Left ventricle myocardium inferior (tissue), 1 donor: ENCODE measurements around the gene CST3. TPM values are rescaled to one million over a fixed set of nuclear protein-coding genes. Genes with fewer than 3 reads are reported as not detected.

Source experiments
- DNase-seq: peaks from one replicate; pipeline ENCODE4 v3.0.0-alpha.2; 2020
- H3K27ac ChIP-seq: fragments of 200-600 bp; replicated peaks from 2 replicates; pipeline ENCODE4 v1.8.0; 2021
- H3K27me3 ChIP-seq: fragments of 200-600 bp; 2 replicates; pipeline ENCODE4 v1.8.0; 2021; ENCODE audit warnings: low read depth
- H3K36me3 ChIP-seq: fragments of 200-600 bp; 2 replicates; pipeline ENCODE4 v1.8.0; 2021
- H3K4me1 ChIP-seq: fragments of 200-600 bp; 2 replicates; pipeline ENCODE4 v1.8.0; 2021
- H3K4me3 ChIP-seq: fragments of 200-600 bp; 2 replicates; pipeline ENCODE4 v1.8.0; 2021; ENCODE audit warnings: mild to moderate bottlenecking, moderate library complexity
- H3K9me3 ChIP-seq: fragments of 200-600 bp; replicated peaks from 2 replicates; pipeline ENCODE4 v1.8.0; 2021
- intact Hi-C: fragments of 100-400 bp; cut with micrococcal nuclease; formaldehyde crosslinking; loops from one replicate; pipeline ENCODE4 v1.11.0; 2022
- total RNA-seq: library from RNA; stranded (reverse); fragmentation: NEBNext Ultra II Directional; extraction: Animal tissue kit (Norgen Biotek cat#: 25700); gene quantifications from one replicate; pipeline ENCODE4 v1.2.1, GENCODE V29; 2021
- TF ChIP-seq, protein P1 (sequence below): fragments of 200-600 bp; IDR thresholded peaks from 2 replicates; pipeline ENCODE4 v1.8.0; 2021; ENCODE audit warnings: antibody characterized with exemption, mild to moderate bottlenecking, borderline replicate concordance
- donor health status: DM: no; HTN: yes; CAD: no; lungs with severe emphysema.

CST3 gene
- total RNA-seq, 1 donor from 2014 or later, result 576 TPM

DNA sequence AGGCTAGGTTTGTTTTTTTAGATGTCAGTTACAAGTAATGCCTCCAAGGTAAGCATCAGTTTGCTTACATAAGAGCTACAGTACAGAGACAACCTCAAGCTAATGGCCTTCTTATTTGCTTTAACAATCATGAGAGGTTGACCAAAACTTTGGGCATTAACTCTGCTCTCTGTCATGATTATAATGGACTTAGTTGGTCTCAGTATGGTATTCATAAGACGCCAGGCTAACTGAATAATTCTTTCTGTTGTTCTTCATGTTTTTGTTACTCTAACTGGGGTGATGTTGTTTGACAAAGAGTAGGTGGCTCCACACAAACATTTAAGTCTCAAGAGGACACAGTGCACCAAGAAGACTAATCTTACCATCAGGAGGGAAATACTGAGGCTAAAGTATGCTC, 41.8 kb downstream of the CST3 start:
- Histone ChIP-seq H3K4me3 (no peak overlapping the region), H3K36me3 (no peaks in the 10 kb centered on the region), H3K27ac (no peak overlapping the region), H3K4me1 (no peaks in the 10 kb centered on the region), H3K27me3 (no peaks in the 10 kb centered on the region), H3K9me3 (no peaks in the 10 kb centered on the region)
- intact Hi-C loops, result no loop called here
- no peak for DNase-seq
- TF ChIP-seq, protein P1, sequence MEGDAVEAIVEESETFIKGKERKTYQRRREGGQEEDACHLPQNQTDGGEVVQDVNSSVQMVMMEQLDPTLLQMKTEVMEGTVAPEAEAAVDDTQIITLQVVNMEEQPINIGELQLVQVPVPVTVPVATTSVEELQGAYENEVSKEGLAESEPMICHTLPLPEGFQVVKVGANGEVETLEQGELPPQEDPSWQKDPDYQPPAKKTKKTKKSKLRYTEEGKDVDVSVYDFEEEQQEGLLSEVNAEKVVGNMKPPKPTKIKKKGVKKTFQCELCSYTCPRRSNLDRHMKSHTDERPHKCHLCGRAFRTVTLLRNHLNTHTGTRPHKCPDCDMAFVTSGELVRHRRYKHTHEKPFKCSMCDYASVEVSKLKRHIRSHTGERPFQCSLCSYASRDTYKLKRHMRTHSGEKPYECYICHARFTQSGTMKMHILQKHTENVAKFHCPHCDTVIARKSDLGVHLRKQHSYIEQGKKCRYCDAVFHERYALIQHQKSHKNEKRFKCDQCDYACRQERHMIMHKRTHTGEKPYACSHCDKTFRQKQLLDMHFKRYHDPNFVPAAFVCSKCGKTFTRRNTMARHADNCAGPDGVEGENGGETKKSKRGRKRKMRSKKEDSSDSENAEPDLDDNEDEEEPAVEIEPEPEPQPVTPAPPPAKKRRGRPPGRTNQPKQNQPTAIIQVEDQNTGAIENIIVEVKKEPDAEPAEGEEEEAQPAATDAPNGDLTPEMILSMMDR, result no peak

DNA sequence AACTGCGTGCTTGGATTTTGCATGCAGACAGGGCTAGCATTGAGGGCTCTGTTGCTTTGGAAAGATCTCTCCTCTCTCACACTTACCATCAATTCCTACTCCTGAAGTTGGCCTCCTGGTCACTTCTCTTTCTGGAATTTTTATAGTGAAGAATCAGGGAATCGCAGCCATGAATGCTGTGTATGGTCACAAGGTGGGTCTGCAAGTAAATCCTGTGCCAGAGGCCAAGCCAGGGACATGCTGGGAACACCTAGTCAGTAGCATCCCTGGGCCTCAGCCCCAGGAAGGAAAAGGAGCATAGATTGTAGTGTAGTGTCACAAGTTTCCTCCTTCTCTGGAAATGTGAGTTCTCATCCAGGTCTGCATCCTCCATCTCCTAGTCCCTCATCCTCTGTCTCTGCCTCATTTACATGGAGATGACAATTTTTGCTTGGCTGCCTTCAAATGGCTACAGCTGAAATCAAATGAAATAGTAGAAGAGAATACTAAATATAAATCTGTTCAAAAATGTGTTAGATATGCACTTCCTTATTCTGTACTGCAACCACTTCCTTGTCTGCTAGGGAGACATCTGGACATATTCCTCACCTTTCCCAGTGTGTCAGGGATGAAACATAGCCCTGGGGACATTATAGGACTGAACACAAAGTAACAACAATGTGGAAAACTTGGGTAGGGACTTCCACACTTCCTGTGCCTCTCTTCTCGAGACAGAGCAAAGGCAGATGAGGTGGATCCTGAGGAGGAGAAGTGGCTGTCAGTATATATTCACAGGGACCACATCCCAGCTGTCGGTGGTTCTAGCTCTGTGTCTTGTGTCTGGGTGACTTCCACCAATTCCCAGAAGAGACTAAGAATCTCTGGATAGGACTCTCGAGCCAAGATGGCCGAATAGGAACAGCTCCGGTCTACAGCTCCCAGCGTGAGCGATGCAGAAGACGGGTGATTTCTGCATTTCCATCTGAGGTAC, 49.0 kb downstream of the CST3 start:
- no peaks in the 10 kb centered on the region for H3K36me3 ChIP-seq
- H3K4me1 ChIP-seq, result no peaks in the 10 kb centered on the region
- intact Hi-C loops, result no loop called here
- H3K9me3 ChIP-seq, result no peaks in the 10 kb centered on the region
- H3K4me3 ChIP-seq, result no peak overlapping the region
- DNase-seq, result no peak
- peaks cover 52% of the 10 kb centered on the region for H3K27me3 ChIP-seq
- TF ChIP-seq, protein P1, result no peak
- H3K27ac ChIP-seq, result no peak overlapping the region

DNA sequence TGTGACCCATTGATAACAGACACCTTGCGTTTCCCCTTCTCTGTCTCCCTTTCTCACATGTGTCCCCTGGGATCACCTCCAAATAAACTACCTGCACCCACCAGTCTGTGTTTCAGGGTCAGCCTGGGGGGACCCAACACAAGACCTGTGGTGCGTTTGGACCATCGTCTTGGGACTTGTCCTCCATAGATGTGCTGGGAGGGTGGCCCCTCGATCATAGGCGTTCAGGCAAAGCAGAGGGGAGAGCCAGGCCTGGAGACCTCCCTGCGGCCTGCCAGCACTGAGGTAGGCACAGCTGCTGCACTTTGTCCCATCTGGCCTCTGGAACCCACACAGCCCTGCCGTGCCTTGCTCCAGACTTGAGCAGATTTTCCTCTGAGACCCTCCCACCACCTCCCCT, 50.1 kb downstream of the CST3 start:
- Histone ChIP-seq H3K27me3 (peaks cover 57% of the 10 kb centered on the region), H3K27ac (no peak overlapping the region), H3K36me3 (no peaks in the 10 kb centered on the region), H3K4me3 (no peak overlapping the region), H3K9me3 (no peaks in the 10 kb centered on the region), H3K4me1 (no peaks in the 10 kb centered on the region)
- TF ChIP-seq, protein P1, result no peak
- intact Hi-C loops, result no loop called here
- no peak for DNase-seq

DNA sequence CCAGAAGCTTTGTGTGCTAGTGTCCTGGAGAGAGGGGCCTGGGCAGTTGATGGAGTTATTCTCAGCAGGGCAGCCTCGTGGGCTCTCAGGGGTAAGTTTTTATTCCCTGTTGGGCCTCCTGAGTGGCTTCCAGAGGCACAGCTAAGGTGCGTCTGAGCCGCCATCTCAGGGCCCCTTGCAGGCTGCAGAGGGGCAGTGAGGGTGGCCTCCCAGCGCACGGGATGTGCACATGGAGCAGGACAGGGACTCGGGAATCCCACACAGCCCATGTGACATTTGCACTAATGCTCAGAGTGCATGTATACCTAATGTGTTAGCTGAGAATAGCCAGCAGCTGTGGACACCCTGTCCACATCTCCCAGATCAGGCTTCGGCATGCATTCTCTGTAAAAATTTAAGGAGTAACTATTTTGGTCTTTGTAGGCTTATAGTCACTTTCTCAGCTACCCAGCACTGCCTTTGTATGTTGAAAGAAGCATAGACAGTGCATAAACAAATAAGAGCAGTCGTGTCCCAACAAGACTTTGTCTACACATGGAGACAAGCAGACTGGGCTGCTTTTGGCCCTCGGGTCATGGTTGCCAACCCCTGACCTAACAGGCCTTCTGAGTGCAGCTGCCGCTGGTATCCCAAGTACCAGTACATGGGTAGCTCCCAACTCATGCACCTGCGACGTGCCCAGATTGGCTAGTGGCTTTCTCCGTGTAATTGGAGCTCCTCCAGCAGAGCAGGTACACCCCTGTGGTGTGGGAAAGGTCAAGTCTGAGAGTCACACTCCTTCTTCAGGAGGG, 50.8 kb downstream of the CST3 start:
- H3K4me3 ChIP-seq, result no peak overlapping the region
- peaks cover 64% of the 10 kb centered on the region for H3K27me3 ChIP-seq
- no peaks in the 10 kb centered on the region for H3K9me3 ChIP-seq
- intact Hi-C loops, result no loop called here
- H3K36me3 ChIP-seq, result no peaks in the 10 kb centered on the region
- TF ChIP-seq, protein P1, result no peak
- H3K27ac ChIP-seq, result no peak overlapping the region
- H3K4me1 ChIP-seq, result no peaks in the 10 kb centered on the region
- no peak for DNase-seq

DNA sequence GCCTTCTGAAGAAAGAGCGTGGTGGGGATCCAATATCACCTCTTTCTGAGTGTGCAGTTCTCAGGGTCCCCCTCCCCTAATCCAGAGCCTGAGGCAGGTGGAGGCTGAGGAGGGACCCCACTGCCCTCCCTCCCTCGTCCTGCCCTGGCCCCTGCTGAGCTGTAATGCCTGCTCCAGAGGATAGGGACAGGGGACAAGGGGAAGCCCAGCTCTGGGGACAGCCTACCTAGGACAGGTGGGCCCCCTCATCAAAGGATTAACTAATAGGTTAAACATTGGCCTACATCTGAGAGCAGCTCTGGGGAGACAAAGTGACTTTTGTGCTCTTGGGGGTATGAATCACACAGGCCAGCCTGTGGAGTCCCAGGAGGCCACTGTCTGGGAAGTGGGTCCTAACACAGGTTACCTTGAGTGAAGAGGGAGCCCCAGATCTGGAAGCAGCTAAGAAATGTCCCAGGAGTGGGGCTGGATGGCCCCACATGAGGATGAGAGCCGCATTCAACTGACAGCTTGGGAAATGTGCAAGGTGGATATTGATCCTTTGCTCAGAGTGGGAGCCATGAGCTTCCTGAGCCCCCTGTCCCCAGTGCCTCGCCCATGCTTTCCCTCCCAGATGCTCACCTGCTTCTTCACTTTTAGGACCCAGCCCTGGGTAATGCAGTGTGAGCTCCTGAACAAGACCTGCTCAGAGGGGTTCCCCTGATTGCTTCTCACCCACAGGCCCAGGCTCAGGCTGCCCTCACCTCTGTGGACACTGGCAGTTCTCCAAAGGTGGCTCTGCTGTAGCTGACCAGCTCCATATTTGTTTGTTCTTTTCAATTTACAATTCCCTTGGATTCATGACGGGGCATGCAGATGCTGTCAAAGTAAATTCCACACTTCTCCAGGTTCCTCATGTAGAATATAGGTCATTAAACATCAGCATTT, 51.7 kb downstream of the CST3 start:
- Histone ChIP-seq H3K27ac (no peak overlapping the region), H3K9me3 (no peaks in the 10 kb centered on the region), H3K4me1 (no peaks in the 10 kb centered on the region), H3K4me3 (no peak overlapping the region), H3K27me3 (peaks cover 66% of the 10 kb centered on the region), H3K36me3 (no peaks in the 10 kb centered on the region)
- TF ChIP-seq, protein P1, result no peak
- no peak for DNase-seq
- intact Hi-C loops, result no loop called here
